ENCODE data around the gene DCC.

DNA sequence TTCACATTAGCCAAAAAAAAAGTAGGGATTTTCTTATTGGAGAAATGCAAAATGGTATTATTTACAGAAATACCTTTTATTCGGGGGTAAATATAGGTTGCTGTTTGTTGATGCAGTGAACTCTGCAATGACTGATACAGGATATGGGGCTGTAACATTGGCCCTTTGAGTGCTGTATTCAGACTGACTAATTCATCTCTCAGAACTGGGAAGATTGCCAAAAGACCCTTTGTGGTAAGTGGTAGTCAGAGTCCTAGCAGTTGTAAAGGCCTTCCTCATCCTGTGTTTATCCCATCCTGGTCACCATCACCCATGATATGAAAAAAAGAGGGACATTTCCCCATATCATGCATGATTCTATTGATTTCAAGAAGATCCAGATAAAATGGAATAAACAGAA is 14.0 kb upstream of the DCC start:
- TF ChIP-seq, protein P1, sequence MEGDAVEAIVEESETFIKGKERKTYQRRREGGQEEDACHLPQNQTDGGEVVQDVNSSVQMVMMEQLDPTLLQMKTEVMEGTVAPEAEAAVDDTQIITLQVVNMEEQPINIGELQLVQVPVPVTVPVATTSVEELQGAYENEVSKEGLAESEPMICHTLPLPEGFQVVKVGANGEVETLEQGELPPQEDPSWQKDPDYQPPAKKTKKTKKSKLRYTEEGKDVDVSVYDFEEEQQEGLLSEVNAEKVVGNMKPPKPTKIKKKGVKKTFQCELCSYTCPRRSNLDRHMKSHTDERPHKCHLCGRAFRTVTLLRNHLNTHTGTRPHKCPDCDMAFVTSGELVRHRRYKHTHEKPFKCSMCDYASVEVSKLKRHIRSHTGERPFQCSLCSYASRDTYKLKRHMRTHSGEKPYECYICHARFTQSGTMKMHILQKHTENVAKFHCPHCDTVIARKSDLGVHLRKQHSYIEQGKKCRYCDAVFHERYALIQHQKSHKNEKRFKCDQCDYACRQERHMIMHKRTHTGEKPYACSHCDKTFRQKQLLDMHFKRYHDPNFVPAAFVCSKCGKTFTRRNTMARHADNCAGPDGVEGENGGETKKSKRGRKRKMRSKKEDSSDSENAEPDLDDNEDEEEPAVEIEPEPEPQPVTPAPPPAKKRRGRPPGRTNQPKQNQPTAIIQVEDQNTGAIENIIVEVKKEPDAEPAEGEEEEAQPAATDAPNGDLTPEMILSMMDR (conservative IDR thresholded peaks at IDR 0.05; ENCODE audit: low read depth in 2 of 2), result no peak
- TF ChIP-seq EZH2phosphoT487 (IDR thresholded peaks at IDR 0.05; ENCODE audit: unreplicated experiment) (no peak), ZNF331 (CRISPR knock-in tag; IDR thresholded peaks at IDR 0.05; ENCODE audit: low read depth) (no peak), POLR2AphosphoS5 (IDR thresholded peaks at IDR 0.05; ENCODE audit: low read depth) (no peak), EZH2 (IDR thresholded peaks at IDR 0.05; ENCODE audit: low read depth, unreplicated experiment) (no peak), ETS1 (IDR thresholded peaks at IDR 0.05) (no peak), CREB1 (CRISPR knock-in tag; IDR thresholded peaks at IDR 0.05; ENCODE audit: low read depth) (no peak), JUNB (IDR thresholded peaks at IDR 0.05; ENCODE audit: unreplicated experiment) (no peak), ZNF114 (CRISPR knock-in tag; IDR thresholded peaks at IDR 0.05) (no peak), NANOG (IDR thresholded peaks at IDR 0.05; ENCODE audit: borderline replicate concordance) (no peak)
- TF ChIP-seq, protein P2, sequence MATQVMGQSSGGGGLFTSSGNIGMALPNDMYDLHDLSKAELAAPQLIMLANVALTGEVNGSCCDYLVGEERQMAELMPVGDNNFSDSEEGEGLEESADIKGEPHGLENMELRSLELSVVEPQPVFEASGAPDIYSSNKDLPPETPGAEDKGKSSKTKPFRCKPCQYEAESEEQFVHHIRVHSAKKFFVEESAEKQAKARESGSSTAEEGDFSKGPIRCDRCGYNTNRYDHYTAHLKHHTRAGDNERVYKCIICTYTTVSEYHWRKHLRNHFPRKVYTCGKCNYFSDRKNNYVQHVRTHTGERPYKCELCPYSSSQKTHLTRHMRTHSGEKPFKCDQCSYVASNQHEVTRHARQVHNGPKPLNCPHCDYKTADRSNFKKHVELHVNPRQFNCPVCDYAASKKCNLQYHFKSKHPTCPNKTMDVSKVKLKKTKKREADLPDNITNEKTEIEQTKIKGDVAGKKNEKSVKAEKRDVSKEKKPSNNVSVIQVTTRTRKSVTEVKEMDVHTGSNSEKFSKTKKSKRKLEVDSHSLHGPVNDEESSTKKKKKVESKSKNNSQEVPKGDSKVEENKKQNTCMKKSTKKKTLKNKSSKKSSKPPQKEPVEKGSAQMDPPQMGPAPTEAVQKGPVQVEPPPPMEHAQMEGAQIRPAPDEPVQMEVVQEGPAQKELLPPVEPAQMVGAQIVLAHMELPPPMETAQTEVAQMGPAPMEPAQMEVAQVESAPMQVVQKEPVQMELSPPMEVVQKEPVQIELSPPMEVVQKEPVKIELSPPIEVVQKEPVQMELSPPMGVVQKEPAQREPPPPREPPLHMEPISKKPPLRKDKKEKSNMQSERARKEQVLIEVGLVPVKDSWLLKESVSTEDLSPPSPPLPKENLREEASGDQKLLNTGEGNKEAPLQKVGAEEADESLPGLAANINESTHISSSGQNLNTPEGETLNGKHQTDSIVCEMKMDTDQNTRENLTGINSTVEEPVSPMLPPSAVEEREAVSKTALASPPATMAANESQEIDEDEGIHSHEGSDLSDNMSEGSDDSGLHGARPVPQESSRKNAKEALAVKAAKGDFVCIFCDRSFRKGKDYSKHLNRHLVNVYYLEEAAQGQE (IDR thresholded peaks at IDR 0.05; ENCODE audit: unreplicated experiment), result no peak

All from GM23338 (cell line).